Measurements from ENCODE around the gene CNGA2.

DNA sequence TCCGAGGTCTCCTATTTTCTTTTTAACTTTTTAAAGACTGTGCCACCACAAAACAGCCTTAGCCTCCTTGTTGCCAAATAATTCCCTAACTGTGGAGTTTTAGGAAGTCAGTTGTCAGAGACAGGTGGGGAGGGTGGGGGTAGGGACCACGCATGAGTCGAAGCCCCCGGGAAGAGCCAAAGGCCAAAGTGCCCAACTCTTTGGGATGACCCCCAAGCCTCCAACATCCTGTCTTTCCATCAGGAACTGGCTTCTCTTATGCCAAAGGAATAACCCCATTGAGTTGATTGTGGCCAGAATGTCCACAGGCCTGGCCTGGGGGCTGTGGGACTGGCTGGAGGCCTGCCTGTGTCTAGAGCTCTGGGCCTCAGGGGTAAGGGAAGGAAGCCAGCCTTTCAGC lies 33.5 kb upstream of the CNGA2 start:
- TF ChIP-seq, protein P1, sequence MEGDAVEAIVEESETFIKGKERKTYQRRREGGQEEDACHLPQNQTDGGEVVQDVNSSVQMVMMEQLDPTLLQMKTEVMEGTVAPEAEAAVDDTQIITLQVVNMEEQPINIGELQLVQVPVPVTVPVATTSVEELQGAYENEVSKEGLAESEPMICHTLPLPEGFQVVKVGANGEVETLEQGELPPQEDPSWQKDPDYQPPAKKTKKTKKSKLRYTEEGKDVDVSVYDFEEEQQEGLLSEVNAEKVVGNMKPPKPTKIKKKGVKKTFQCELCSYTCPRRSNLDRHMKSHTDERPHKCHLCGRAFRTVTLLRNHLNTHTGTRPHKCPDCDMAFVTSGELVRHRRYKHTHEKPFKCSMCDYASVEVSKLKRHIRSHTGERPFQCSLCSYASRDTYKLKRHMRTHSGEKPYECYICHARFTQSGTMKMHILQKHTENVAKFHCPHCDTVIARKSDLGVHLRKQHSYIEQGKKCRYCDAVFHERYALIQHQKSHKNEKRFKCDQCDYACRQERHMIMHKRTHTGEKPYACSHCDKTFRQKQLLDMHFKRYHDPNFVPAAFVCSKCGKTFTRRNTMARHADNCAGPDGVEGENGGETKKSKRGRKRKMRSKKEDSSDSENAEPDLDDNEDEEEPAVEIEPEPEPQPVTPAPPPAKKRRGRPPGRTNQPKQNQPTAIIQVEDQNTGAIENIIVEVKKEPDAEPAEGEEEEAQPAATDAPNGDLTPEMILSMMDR (IDR thresholded peaks at IDR 0.05): no peak
- no peak for TF ChIP-seq POLR2A (IDR thresholded peaks at IDR 0.05)

Measured in uterus (tissue), 2 donors.